ENCODE results near the gene ARHGAP10. TPM values are rescaled to one million over a fixed set of nuclear protein-coding genes. Genes with fewer than 3 reads are reported as not detected.
A peak's percentile ranks its signal among the peaks of the same experiment; 100 is the strongest.

Gene ARHGAP10
- total RNA-seq, 4 donors from 2014 or later: 186 to 296 (median 192) TPM

DNA sequence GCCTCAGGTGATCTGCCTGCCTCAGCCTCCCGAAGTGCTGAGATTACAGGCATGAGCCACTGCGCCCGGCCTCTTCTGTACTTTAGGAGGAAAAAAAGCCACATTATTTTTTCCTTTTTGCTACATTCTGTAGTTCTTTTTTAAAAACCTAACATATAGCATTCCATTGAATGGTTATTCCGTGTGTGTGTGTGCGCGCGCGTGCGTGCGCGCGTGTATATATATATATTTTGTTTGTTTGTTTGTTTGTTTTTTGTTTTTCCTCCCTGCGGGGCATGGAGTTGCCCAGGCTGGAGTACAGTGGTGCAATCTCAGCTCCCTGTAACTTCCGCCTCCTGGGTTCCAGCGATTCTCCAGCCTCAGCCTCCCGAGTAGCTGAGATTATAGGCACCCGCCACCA is 59.5 kb downstream of the ARHGAP10 start:
- Histone ChIP-seq H3K36me3 (no peaks in the 10 kb centered on the region), H3K27me3 (no peaks in the 10 kb centered on the region), H3K4me1 (peaks cover 56 to 99% (median 81%) of the 10 kb centered on the region in 4 donors), H3K9me3 (no peaks in the 10 kb centered on the region), H3K27ac (replicated peaks in 1 of 4) (peak overlapping the region in 1 of 4 donors; percentile 34), H3K4me3 (no peak overlapping the region)
- TF ChIP-seq POLR2AphosphoS5 (IDR thresholded peaks at IDR 0.05) (no peak), EP300 (IDR thresholded peaks at IDR 0.05) (no peak), POLR2A (IDR thresholded peaks at IDR 0.05; ENCODE audit: low read depth) (no peak)
- TF ChIP-seq, protein P1, sequence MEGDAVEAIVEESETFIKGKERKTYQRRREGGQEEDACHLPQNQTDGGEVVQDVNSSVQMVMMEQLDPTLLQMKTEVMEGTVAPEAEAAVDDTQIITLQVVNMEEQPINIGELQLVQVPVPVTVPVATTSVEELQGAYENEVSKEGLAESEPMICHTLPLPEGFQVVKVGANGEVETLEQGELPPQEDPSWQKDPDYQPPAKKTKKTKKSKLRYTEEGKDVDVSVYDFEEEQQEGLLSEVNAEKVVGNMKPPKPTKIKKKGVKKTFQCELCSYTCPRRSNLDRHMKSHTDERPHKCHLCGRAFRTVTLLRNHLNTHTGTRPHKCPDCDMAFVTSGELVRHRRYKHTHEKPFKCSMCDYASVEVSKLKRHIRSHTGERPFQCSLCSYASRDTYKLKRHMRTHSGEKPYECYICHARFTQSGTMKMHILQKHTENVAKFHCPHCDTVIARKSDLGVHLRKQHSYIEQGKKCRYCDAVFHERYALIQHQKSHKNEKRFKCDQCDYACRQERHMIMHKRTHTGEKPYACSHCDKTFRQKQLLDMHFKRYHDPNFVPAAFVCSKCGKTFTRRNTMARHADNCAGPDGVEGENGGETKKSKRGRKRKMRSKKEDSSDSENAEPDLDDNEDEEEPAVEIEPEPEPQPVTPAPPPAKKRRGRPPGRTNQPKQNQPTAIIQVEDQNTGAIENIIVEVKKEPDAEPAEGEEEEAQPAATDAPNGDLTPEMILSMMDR (IDR thresholded peaks at IDR 0.05): no peak
- no peak for DNase-seq (ENCODE audit: extremely low spot score)
- 96% methylated on average over 17 of the region's 17 CpGs for whole genome bisulfite sequencing
- intact Hi-C loops (cut with DNase I): no loop called here

GRCh38 chr4:147791865-147792264 is 60.0 kb downstream of the ARHGAP10 start:
- H3K36me3 ChIP-seq: no peaks in the 10 kb centered on the region
- peaks cover 51 to 99% (median 76%) of the 10 kb centered on the region in 4 donors for H3K4me1 ChIP-seq
- intact Hi-C loops (cut with DNase I): no loop called here
- WGBS: 81% methylated on average over 8 of the region's 8 CpGs
- H3K27me3 ChIP-seq: no peaks in the 10 kb centered on the region
- DNase-seq (ENCODE audit: extremely low spot score): no peak
- no peak for TF ChIP-seq POLR2AphosphoS5 (IDR thresholded peaks at IDR 0.05)
- TF ChIP-seq, protein P1 (IDR thresholded peaks at IDR 0.05): no peak
- no peak for TF ChIP-seq EP300 (IDR thresholded peaks at IDR 0.05)
- TF ChIP-seq POLR2A (IDR thresholded peaks at IDR 0.05; ENCODE audit: low read depth): no peak
- no peak overlapping the region for H3K4me3 ChIP-seq
- H3K27ac ChIP-seq (replicated peaks in 1 of 4): no peak overlapping the region
- H3K9me3 ChIP-seq: no peaks in the 10 kb centered on the region

- no peak overlapping the region for H3K4me3 ChIP-seq
- H3K27ac ChIP-seq (replicated peaks in 1 of 4): peak overlapping the region in 2 of 4 donors; percentile 22 to 46
- DNase-seq (ENCODE audit: extremely low spot score): no peak
- WGBS: 57% methylated on average over 8 of the region's 8 CpGs
- no peak for TF ChIP-seq EP300 (IDR thresholded peaks at IDR 0.05)
- TF ChIP-seq POLR2A (IDR thresholded peaks at IDR 0.05; ENCODE audit: low read depth): no peak
- TF ChIP-seq POLR2AphosphoS5 (IDR thresholded peaks at IDR 0.05): no peak
- TF ChIP-seq, protein P1 (IDR thresholded peaks at IDR 0.05): no peak
- H3K4me1 ChIP-seq: peaks cover 32 to 97% (median 71%) of the 10 kb centered on the region in 4 donors
- intact Hi-C loops (cut with DNase I): no loop called here
- no peaks in the 10 kb centered on the region for H3K36me3 ChIP-seq
- H3K9me3 ChIP-seq: no peaks in the 10 kb centered on the region
- no peaks in the 10 kb centered on the region for H3K27me3 ChIP-seq
These were observed 61.9 kb downstream of the ARHGAP10 start for GRCh38 chr4:147793569-147794313.

GRCh38 chr4:147794314-147794680 is 62.4 kb downstream of the ARHGAP10 start:
- H3K27ac ChIP-seq (replicated peaks in 1 of 4): no peak overlapping the region
- TF ChIP-seq POLR2AphosphoS5 (IDR thresholded peaks at IDR 0.05) (no peak), EP300 (IDR thresholded peaks at IDR 0.05) (no peak), POLR2A (IDR thresholded peaks at IDR 0.05; ENCODE audit: low read depth) (no peak)
- TF ChIP-seq, protein P1 (IDR thresholded peaks at IDR 0.05): no peak
- no peaks in the 10 kb centered on the region for H3K36me3 ChIP-seq
- WGBS: 93% methylated on average over 1 of the region's 1 CpG
- no peak for DNase-seq (ENCODE audit: extremely low spot score)
- H3K4me3 ChIP-seq: no peak overlapping the region
- H3K4me1 ChIP-seq: peaks cover 32 to 97% (median 71%) of the 10 kb centered on the region in 4 donors
- no peaks in the 10 kb centered on the region for H3K9me3 ChIP-seq
- H3K27me3 ChIP-seq: no peaks in the 10 kb centered on the region
- intact Hi-C loops (cut with DNase I): no loop called here

All from esophagus muscularis mucosa (tissue), 4 donors.